GM21447 (cell line): ENCODE results near the gene CABP1.

Source experiments
- ATAC-seq: cut with Tn5 transposase; IDR thresholded peaks from one replicate; pipeline ENCODE4 v1.9.1; 2021; ENCODE audit not compliant: unreplicated experiment

The CABP1 gene

GRCh38 chr12:120630104-120630892, 10.1 kb upstream of the CABP1 start:
- ATAC-seq, result no peak

DNA sequence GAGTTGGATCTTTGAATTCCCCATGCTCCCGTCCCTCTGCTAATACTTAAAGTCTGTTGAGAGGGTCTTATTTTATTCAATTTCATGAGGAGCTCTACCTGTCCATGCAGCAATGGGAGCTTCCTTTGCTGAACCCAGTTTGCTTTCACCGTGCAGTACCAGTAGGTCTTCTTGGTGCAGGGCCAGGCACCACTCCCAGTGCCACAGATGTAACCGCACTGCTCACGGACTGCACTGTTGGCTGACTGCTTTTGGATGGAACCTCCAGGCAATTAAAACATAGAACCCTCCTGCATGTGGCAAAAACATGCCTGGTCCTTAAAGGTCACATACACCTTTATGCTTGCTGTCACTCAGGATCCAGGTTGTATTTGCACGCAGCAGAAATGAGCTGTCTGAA, 9.3 kb upstream of the CABP1 start:
- no peak for ATAC-seq

GRCh38 chr12:120640861-120641833, 721 bp downstream of the CABP1 start:
- ATAC-seq, result peak; percentile 26

GRCh38 chr12:120642121-120642520, 1.7 kb downstream of the CABP1 start:
- ATAC-seq, result no peak

DNA sequence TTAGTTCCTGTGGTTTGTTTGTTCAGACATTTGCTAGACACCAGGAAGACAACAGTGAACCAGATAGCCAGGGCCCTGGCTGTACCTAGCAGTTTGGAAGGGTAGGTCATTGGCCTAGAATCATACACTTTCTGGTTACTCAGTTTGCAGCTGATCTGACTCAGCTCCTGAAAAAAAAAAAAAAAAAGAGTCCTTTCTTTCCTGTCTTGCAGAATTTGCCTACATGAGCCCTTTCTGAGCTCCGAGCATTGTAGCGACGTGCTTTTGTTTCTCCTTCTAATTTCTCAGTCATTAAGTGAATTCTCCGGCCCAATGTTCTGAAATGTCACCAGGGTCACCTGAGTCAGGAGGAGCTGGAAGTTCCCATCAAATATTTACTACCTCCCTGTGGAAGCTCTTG, 2.4 kb downstream of the CABP1 start:
- no peak for ATAC-seq

DNA sequence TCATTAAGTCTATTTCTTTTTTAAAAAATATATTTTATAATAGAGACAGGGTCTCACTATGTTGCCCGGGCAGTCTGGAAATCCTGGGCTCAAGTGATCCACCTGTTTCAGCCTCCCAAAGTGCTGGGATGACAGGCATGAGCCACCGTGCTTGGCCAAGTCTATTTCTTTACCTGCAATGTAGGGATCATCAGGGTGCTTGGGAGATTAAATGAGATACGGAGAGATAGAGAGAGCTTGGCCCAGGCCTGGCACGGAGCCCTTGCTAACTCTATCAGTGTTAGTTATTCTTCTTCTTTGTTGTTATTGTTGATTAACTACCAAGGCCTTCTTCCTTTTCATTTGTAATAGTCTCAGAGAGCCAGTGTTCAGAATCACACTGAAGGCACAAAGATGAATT, 3.1 kb downstream of the CABP1 start:
- ATAC-seq, result no peak

GRCh38 chr12:120646044-120646443, 5.6 kb downstream of the CABP1 start:
- no peak for ATAC-seq

GRCh38 chr12:120647375-120647755, 6.9 kb downstream of the CABP1 start:
- no peak for ATAC-seq

- ATAC-seq, result peak; percentile 8
Measured at GRCh38 chr12:120649442-120650232, 9.2 kb downstream of the CABP1 start.

GRCh38 chr12:120650233-120650690, 9.8 kb downstream of the CABP1 start:
- no peak for ATAC-seq

GRCh38 chr12:120651821-120652220, 11.4 kb downstream of the CABP1 start:
- ATAC-seq, result no peak

GRCh38 chr12:120652656-120653435, 12.4 kb downstream of the CABP1 start:
- no peak for ATAC-seq

- ATAC-seq, result no peak
Measured at GRCh38 chr12:120653611-120654010, 13.2 kb downstream of the CABP1 start.

GRCh38 chr12:120654656-120655055, 14.2 kb downstream of the CABP1 start:
- no peak for ATAC-seq

GRCh38 chr12:120656008-120656407, 15.6 kb downstream of the CABP1 start:
- ATAC-seq, result no peak

DNA sequence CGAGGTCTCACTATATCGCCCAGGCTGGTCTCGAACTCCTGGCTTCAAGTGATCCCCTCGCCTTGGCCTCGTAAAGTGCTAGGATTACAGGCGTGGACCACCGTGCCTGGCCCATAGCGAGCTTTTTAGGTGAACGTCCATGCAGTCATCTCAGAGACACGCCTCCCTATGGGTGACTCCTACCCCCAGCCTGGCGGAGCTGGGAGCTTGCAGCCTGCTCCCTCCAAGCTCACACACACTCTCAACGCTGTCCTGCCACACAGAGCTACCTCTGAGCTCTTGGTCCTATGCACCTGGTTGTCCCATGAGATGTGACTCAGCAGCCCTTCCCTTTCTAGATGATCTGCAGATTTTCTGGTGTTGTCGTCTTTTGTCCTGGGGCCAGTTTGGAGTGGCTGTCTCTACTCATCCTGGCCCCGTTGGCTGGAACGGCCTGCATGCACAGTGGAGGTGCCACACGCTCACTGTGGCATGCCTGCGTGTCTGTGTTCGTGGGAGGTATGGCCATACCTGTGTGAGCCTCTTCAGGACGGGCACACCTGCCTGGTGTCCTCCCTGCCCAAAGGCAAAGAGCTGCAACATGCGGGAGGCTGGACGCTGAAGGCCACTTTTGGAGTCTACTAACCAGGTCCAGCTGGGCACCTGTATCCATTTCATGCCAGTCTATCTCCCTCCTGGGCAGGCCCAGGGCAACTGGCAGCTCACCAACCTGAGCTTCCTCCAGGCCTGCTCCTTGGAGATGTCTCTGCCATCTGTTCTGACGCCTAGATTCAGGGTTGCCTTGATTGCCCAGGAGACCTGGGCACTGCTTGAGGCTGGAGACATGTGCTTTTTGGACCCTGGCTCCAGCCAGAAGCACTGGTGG, 18.1 kb downstream of the CABP1 start:
- no peak for ATAC-seq

GRCh38 chr12:120659151-120659525, 18.7 kb downstream of the CABP1 start:
- no peak for ATAC-seq

- ATAC-seq, result no peak
Measured at GRCh38 chr12:120661432-120661831, 21.0 kb downstream of the CABP1 start.

GRCh38 chr12:120662879-120663278, 22.5 kb downstream of the CABP1 start:
- ATAC-seq, result peak; percentile 81
